BLaER1 (cell line): ENCODE data around the gene TNS1.

Experiments
- H3K27ac ChIP-seq: shearing (Covaris generic); formaldehyde crosslinking; 2 replicates; pipeline ENCODE4 v1.8.1; 2022
- H3K27me3 ChIP-seq: shearing (Covaris generic); formaldehyde crosslinking; 2 replicates; pipeline ENCODE4 v1.8.1; 2022
- H3K36me3 ChIP-seq: shearing (Covaris generic); formaldehyde crosslinking; 2 replicates; pipeline ENCODE4 v1.8.1; 2022
- H3K4me1 ChIP-seq: shearing (Covaris generic); formaldehyde crosslinking; 2 replicates; pipeline ENCODE4 v1.8.1; 2022
- H3K4me2 ChIP-seq: shearing (Covaris generic); formaldehyde crosslinking; 2 replicates; pipeline ENCODE4 v1.8.1; 2022
- H3K4me3 ChIP-seq: shearing (Covaris generic); formaldehyde crosslinking; 2 replicates; pipeline ENCODE4 v1.8.1; 2022
- H3K9ac ChIP-seq: shearing (Covaris generic); formaldehyde crosslinking; 2 replicates; pipeline ENCODE4 v1.8.1; 2022
- H3K9me3 ChIP-seq: shearing (Covaris generic); formaldehyde crosslinking; 2 replicates; pipeline ENCODE4 v1.8.1; 2022
- H4K20me1 ChIP-seq: shearing (Covaris generic); formaldehyde crosslinking; 2 replicates; pipeline ENCODE4 v1.8.1; 2022
- Cebpa-rat ChIP-seq: shearing (Covaris generic); IDR thresholded peaks from 2 replicates; pipeline ENCODE4 v1.8.1; 2022

Gene TNS1

DNA sequence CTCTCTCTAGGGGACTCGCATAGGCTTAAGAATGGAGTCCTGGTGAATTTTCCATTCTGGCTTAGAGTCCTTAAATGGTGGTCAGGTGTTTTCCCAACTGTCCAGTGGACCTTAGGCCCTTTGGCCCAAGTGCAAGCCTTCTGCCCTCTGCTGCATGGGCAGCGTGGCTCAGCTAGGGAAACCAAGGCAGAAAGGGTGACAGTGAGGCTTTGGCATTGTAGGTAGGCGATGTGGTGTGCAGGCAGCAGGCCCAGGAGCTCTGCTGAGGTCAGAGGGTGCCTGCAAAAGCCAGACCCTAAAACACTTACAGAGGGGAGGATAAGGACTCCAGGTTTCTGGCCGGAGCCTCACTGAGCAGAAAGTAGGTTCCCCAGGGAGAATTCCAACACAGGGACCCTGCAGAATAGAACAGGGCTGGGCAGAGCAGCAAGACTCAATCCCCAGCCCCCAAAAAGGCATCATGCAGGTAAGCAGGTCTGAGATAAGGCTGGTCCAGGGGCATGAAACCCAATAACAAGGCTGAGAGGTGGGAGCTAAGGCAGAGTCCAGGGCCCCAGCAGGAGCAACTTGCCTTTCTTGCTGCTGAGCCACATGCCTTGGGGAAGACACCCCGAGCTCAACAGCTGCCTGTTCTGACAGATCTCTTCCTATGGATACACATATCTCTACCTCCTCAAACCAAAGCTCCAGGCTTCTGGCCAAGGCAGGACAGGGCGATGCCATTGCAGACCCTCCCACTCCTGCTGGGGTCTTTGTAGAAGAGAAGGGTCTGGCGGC, 199.7 kb downstream of the TNS1 start:
- no peaks in the 10 kb centered on the region for H3K27me3 ChIP-seq
- H3K36me3 ChIP-seq = peaks cover 57% of the 10 kb centered on the region
- H3K4me3 ChIP-seq = no peak overlapping the region
- no peak for TF ChIP-seq Cebpa-rat
- no peak overlapping the region for H3K27ac ChIP-seq
- H3K9ac ChIP-seq = no peak overlapping the region
- H4K20me1 ChIP-seq = 0 out of 2 replicates have a peak, but pooled peaks cover 5% of the 10 kb centered on the region
- peaks cover 17% of the 10 kb centered on the region for H3K4me1 ChIP-seq
- H3K9me3 ChIP-seq = no peaks in the 10 kb centered on the region
- no peak overlapping the region for H3K4me2 ChIP-seq

DNA sequence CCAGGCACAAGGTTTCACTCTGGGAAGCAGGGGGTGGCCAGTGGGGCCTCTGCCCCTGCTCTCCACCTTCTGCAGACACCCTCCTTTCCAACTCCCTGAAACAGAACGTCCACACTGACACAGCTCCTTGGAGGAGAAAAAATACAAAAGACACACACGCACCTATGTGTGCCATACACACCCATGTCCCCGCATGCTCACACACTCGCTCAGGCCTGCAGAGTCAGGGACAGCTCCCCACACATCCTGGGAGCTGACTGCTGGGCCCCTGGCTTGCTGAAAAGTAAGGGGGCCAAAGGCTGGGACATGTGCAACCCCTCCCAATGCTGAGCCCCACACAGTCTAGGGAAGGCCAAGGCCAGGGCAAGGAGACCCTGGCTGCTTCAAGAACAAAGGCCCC, 200.5 kb downstream of the TNS1 start:
- Histone ChIP-seq H3K4me1 (peaks cover 24% of the 10 kb centered on the region), H3K9me3 (no peaks in the 10 kb centered on the region), H3K27me3 (no peaks in the 10 kb centered on the region), H3K4me3 (no peak overlapping the region), H3K36me3 (peaks cover 49% of the 10 kb centered on the region), H4K20me1 (0 out of 2 replicates have a peak, but pooled peaks cover 5% of the 10 kb centered on the region), H3K9ac (no peak overlapping the region), H3K4me2 (no peak overlapping the region), H3K27ac (no peak overlapping the region)
- no peak for TF ChIP-seq Cebpa-rat

DNA sequence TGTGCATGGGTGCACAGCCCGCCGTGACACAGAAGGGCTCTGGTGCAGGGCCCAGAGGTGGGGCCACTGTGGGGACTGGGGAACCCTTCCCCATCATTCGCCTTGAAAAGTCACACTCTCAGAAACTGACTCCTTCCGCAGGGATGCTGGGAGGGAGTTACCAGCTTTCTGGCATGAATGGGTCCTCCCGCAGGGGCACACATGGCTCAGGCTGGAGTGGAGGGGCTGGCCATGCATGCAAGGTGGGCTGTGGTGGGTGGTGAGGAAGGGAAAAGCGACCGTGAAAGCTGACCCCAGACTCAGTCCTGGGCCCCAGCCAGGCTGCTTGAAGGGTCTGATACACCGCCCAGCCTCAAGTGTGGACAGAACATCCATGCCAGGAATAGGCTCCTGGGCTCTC, 201.1 kb downstream of the TNS1 start:
- H3K27ac ChIP-seq = no peak overlapping the region
- no peak overlapping the region for H3K9ac ChIP-seq
- no peak for TF ChIP-seq Cebpa-rat
- no peaks in the 10 kb centered on the region for H3K27me3 ChIP-seq
- H4K20me1 ChIP-seq = 0 out of 2 replicates have a peak, but pooled peaks cover 5% of the 10 kb centered on the region
- H3K4me2 ChIP-seq = no peak overlapping the region
- H3K36me3 ChIP-seq = peaks cover 43% of the 10 kb centered on the region
- H3K9me3 ChIP-seq = no peaks in the 10 kb centered on the region
- no peak overlapping the region for H3K4me3 ChIP-seq
- H3K4me1 ChIP-seq = peaks cover 30% of the 10 kb centered on the region

- H3K9ac ChIP-seq = no peak overlapping the region
- H3K4me1 ChIP-seq = peaks cover 31% of the 10 kb centered on the region
- H4K20me1 ChIP-seq = 0 out of 2 replicates have a peak, but pooled peaks cover 5% of the 10 kb centered on the region
- no peak overlapping the region for H3K4me2 ChIP-seq
- H3K27me3 ChIP-seq = no peaks in the 10 kb centered on the region
- no peak for TF ChIP-seq Cebpa-rat
- no peaks in the 10 kb centered on the region for H3K9me3 ChIP-seq
- no peak overlapping the region for H3K4me3 ChIP-seq
- no peak overlapping the region for H3K27ac ChIP-seq
- peaks cover 37% of the 10 kb centered on the region for H3K36me3 ChIP-seq
Measured at GRCh38 chr2:217801115-217801531, 201.7 kb downstream of the TNS1 start.

- peaks cover 31% of the 10 kb centered on the region for H3K4me1 ChIP-seq
- no peaks in the 10 kb centered on the region for H3K27me3 ChIP-seq
- no peak overlapping the region for H3K9ac ChIP-seq
- no peak overlapping the region for H3K27ac ChIP-seq
- H3K9me3 ChIP-seq = no peaks in the 10 kb centered on the region
- 0 out of 2 replicates have a peak, but pooled peaks cover 5% of the 10 kb centered on the region for H4K20me1 ChIP-seq
- H3K4me2 ChIP-seq = no peak overlapping the region
- peaks cover 32% of the 10 kb centered on the region for H3K36me3 ChIP-seq
- TF ChIP-seq Cebpa-rat = no peak
- H3K4me3 ChIP-seq = no peak overlapping the region
Measured at GRCh38 chr2:217800433-217801114, 202.2 kb downstream of the TNS1 start.

DNA sequence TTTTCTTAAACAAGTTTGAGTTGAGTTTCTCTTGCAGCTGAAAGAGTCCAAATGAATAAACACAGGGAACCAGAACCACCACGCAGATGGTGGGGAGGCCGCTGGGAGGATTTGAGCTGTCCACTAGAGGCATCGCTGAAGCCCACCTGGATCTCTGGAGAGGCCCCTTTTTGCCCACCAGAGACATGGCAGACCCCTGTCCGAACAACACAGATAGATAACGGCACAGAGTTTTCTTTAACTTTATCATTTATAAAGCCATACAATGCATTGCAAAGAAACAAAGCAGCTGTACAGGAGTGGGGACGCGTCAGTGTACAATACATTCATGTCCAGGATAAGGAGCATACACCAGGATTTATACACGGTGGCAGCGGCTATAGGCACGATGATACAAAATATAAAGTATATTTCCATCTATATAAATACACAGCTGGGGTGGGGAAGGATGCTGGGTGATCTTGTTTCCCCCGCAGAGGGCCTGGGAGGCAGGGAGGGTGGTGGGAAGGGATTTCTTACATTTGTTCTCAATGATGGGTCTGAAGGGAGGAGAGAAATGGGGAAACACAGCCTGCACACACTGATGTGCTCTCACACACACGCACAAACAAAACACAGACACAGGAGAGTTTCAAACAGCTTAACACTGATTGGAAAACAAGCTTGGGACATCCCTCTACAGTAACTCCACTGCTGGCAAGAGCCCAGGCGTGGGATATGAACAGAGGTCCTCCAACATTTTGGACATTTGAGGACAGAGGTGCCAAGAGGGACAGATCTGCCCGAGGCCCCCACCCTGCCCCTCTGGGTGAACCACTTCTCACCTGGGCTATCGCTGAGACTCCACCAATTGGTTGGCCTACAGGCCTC, 203.0 kb downstream of the TNS1 start:
- Histone ChIP-seq H3K9ac (no peak overlapping the region), H3K9me3 (no peaks in the 10 kb centered on the region), H3K27me3 (no peaks in the 10 kb centered on the region), H3K4me3 (no peak overlapping the region), H3K36me3 (peaks cover 30% of the 10 kb centered on the region), H4K20me1 (0 out of 2 replicates have a peak, but pooled peaks cover 5% of the 10 kb centered on the region), H3K4me1 (peaks cover 31% of the 10 kb centered on the region), H3K27ac (peak overlapping the region; percentile 77), H3K4me2 (peak overlapping the region; percentile 84)
- no peak for TF ChIP-seq Cebpa-rat

- H3K9ac ChIP-seq = peak overlapping the region; percentile 65; the same call in 1 of the 2 replicates
- peak overlapping the region; percentile 77 for H3K27ac ChIP-seq
- no peaks in the 10 kb centered on the region for H3K9me3 ChIP-seq
- no peak for TF ChIP-seq Cebpa-rat
- H3K36me3 ChIP-seq = peaks cover 23% of the 10 kb centered on the region
- H3K27me3 ChIP-seq = no peaks in the 10 kb centered on the region
- H4K20me1 ChIP-seq = no peaks in the 10 kb centered on the region
- H3K4me3 ChIP-seq = no peak overlapping the region
- peak overlapping the region; percentile 84 for H3K4me2 ChIP-seq
- peaks cover 31% of the 10 kb centered on the region for H3K4me1 ChIP-seq
Measured at GRCh38 chr2:217798743-217799562, 203.8 kb downstream of the TNS1 start.

DNA sequence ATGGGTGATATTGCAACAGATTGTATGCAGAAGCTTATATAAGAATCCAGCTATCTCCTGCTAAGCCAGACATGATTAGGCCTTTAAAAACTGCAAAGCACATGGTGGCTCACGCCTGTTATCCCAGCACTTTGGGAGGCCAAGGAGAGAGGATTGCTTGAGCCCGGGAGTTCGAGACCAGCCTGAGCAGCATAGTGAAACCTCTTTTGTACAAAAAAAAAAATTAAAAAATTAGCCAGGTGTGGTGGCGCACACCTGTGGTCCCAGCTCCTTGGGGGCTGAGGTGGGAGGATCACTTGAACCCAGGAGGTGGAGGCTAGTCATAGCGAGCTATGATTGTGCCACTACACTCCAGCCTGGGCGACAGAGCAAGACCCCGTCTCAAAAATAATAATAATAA, 204.6 kb downstream of the TNS1 start:
- no peak overlapping the region for H3K9ac ChIP-seq
- no peaks in the 10 kb centered on the region for H4K20me1 ChIP-seq
- no peak for TF ChIP-seq Cebpa-rat
- H3K4me3 ChIP-seq = no peak overlapping the region
- peaks cover 16% of the 10 kb centered on the region for H3K36me3 ChIP-seq
- no peaks in the 10 kb centered on the region for H3K27me3 ChIP-seq
- no peaks in the 10 kb centered on the region for H3K9me3 ChIP-seq
- peaks cover 31% of the 10 kb centered on the region for H3K4me1 ChIP-seq
- H3K27ac ChIP-seq = peak overlapping the region; percentile 77; the same call in 1 of the 2 replicates
- peak overlapping the region; percentile 84 for H3K4me2 ChIP-seq

- Histone ChIP-seq H3K4me2 (no peak overlapping the region), H3K4me3 (no peak overlapping the region), H3K36me3 (peaks cover 11% of the 10 kb centered on the region; the same call in 1 of the 2 replicates), H3K27ac (0 out of 2 replicates have a peak overlapping the region, but pooled peaks have one; percentile 77), H3K9ac (no peak overlapping the region), H4K20me1 (no peaks in the 10 kb centered on the region), H3K27me3 (no peaks in the 10 kb centered on the region), H3K4me1 (peaks cover 31% of the 10 kb centered on the region), H3K9me3 (no peaks in the 10 kb centered on the region)
- TF ChIP-seq Cebpa-rat = no peak
Measured at GRCh38 chr2:217797661-217798069, 205.1 kb downstream of the TNS1 start.
